HG03159 (cell line): ENCODE measurements around the gene SYCP2L.
"Not testable (repeated sequence)": the region's sequence is repeated elsewhere in the genome, so short reads cannot be mapped to it uniquely, and the experiment has no call there.

Experiments used
- ATAC-seq: cut with Tn5 transposase; IDR thresholded peaks from one replicate; pipeline ENCODE4 v1.9.1; 2021; ENCODE audit warnings: mild to moderate bottlenecking, moderate library complexity; ENCODE audit not compliant: unreplicated experiment

The SYCP2L gene

DNA sequence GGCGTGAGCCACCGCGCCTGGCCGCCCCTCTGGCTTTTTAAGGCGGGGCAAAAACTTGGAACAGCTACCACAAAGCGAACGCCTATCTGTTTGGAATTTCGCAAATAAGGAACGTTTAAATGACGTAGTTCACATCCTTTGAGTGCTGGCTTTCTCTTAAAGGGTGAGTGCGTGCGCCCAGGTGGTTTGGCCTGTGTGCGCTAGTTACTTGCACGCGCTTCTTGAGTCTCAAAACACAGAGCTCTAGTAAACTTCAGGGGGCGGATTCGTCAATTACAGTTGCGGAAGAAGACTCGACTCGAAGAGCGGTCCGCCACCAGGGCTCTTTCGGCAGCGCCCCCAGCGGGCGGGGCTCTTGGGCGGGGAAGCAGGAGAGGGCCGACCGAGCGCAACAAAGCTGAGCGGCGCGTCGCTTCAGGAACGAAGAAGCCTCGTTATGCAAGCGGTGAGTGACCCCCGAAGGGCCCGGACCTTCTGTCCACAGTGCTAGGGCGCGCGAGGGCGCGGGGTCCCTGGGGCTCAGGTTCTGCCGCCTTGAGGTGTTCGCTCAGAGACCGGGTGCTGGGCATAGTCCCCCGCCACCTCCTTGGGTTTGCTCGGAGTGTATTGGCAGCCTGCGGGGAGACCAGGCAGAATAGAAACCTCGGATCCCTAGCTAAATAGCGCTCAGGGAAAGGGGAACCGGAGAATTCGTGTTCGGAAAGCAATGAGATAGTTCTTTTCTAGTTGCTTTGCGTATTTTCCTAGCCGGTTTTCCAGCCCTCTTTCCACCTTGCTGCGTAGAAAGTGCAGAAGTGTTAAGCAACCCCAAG is at the start of gene SYCP2L:
SYCP2L (plus strand) TSS at position 362 of the 812 bp plus-strand sequence; CDS start at position 437, 75 bp downstream.
- ATAC-seq: peak; percentile 63

GRCh38 chr6:10837622-10837994 is 49.2 kb upstream of the SYCP2L start:
- no peak for ATAC-seq

GRCh38 chr6:10837995-10838793 is 48.7 kb upstream of the SYCP2L start, which contains the start of gene MAK:
Gene MAK (minus strand): TSS chr6:10838539. CDS start chr6:10830648, 7,891 bp downstream.
- ATAC-seq: peak; percentile 78

GRCh38 chr6:10838794-10839333 is 48.0 kb upstream of the SYCP2L start:
- ATAC-seq: peak; percentile 69

DNA sequence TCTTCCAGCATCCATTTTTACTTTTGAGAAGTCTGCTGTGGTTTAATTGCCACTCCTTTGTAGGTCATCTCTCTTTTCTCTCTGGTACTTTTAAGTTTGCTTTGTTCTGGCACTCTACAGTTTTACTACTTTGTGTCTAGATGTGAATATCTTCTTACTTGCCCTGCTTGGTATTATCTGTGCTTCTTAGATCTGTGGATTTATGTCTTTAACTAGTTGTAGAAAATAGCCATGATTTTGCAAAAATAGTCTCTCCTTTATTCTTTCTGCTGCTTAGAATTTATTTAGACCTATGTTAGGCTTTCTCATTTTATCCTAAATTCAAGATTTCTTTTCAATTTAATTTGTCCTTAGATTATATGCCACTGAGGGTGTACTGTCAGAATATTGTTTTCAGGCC is 43.3 kb upstream of the SYCP2L start:
- ATAC-seq: no peak

- ATAC-seq: no peak
Observed at GRCh38 chr6:10847684-10848083, 39.2 kb upstream of the SYCP2L start.

- no peak for ATAC-seq
Observed at GRCh38 chr6:10849901-10850300, 37.0 kb upstream of the SYCP2L start.

DNA sequence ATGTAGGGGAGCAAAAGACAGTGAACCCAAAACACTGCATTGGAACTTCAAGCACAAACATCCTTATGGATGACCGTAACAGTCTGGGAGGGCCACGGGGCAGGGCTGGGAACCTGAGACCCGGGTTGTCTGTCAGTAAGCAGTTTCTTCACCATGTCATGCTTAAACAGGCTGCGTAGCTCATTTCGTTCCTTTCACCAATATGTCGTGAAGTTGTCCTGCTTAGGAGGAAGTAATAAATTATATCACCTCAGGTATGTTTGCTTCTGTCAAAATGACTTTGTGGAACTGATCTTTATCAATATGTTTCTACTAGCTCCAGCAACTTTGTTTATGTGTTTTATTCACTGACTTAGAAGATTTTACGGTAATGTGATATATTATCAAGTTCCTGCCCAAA is 36.1 kb upstream of the SYCP2L start:
- ATAC-seq: no peak

- no peak for ATAC-seq
Observed at GRCh38 chr6:10852361-10852960, 34.4 kb upstream of the SYCP2L start.

GRCh38 chr6:10853849-10854300 is 33.0 kb upstream of the SYCP2L start:
- not testable (repeated sequence) for ATAC-seq

DNA sequence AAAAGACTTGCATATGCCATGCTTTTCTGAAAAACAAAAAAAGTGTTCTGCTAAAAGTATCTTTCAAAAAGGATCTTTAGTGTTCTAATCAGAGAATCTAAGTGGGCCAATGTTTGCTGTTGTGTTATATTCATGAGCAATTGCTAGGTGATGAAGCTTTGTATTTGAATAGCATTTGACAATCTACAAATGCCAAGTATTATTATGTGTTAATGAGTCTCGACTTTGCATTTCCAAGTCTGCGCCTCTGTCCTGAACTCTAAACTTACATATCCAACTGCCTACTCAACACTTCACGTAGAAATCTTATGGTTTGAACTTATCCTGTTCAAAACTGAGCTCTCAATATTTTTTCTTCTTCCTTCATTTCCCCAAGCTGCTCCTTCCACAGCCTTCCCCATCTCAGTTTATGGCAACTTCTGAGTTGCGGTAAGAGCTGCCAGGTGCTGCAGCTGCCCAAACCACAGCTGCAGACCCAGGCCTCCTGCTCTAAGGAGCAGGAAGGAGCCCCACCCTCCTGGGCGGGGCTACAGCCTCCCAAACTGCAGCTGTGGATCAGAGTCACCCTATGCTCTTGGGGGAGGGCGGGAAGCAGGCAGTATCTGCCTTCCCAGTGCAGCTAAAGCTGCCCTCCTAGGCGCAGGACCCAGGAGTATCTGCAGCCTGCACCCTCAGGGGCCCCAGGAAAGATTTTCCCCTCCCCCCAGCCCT is 31.8 kb upstream of the SYCP2L start:
- ATAC-seq: no peak

DNA sequence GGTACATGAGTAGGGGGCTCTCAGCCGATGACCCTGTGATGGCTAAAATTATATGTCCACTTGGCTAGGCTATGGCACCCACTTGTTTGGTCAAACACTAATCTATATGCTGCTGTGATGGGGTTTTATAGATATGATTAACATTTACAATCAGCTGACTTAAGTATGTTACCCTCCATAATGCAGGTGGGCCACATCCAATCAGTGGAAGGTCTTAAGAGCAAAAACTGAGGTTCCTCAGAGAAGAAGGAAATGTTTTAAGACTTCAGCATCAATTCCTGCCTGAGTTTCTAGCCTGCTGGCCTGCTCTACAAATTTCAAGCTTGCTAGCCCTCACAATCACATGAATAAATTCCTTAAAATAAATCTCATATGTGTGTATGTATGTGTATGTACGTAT is 29.6 kb upstream of the SYCP2L start:
- ATAC-seq: no peak

DNA sequence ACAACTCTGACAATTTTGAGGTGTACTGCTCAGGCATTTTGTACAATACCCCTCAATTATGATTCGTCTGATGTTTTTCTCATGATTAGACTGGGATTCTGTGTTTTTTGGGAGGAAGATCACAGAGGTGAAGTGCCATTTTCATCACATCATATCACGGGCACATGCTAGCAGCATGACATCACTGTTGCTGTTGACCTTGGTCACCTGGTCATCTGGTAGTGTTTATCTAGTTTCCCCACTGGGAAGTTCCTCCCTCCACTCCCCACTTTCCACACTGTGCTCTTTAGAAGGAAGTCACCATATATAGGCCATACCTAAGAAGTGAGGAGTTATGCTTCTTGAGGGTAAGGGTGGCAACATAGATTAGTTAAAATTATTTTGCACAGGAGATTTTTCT is 25.8 kb upstream of the SYCP2L start:
- ATAC-seq: no peak

DNA sequence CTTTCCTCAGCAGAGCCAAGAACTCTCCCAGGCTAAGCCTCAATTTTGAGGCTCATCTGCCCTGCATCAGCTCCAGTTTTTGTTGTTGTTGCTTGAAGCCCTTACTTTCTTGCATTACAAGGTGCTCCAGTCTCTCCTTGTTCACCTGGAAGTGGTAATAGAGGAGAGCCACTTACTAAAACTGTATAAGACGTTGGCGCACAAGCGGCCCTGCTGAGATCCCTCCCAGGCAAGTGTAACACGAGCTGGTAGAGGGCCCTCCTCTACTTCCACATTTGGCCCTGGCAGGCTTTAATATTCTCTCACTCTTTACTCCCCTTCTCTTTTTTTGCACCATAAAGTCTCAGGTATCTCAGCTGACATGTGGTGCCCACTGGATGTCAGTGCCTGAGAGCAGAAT is 24.5 kb upstream of the SYCP2L start:
- no peak for ATAC-seq

- ATAC-seq: not testable (repeated sequence)
Observed at GRCh38 chr6:10863031-10863430, 23.8 kb upstream of the SYCP2L start.

DNA sequence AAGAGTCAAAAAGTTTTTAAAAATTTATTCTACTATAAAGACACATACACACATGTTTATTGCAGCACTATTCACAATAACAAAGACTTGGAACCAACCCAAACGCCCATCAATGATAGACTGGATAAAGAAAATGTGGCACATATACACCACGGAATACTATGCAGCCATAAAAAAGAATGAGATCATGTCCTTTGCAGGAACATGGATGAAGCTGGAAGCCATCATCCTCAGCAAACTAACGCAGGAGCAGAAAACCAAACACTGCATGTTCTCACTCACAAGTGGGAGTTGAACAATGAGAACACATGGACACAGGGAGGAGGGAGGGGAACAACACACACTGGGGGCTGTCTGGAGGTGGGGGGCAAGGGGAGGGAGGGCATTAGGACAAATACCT is 20.1 kb upstream of the SYCP2L start:
- not testable (repeated sequence) for ATAC-seq

- ATAC-seq: no peak
Observed at GRCh38 chr6:10867952-10868351, 18.9 kb upstream of the SYCP2L start.

DNA sequence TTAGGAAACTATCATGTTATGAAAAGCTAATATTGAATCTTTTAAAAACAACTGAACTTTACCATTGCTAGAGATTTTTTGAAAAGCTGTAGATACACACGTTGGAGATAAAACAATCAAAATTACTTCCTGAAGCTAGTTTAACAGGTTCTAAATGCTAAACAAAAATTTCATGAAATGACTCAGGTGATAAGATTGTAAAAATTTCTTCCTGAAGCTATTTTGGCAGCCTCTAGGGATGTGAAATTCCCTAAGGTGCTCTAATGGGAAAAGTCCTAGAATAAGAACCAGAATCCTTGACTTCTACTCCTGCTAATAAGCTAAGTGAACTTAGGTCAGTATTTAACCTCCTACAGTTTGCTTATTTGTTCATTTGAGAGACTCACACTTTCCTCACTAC is 13.5 kb upstream of the SYCP2L start:
- no peak for ATAC-seq

DNA sequence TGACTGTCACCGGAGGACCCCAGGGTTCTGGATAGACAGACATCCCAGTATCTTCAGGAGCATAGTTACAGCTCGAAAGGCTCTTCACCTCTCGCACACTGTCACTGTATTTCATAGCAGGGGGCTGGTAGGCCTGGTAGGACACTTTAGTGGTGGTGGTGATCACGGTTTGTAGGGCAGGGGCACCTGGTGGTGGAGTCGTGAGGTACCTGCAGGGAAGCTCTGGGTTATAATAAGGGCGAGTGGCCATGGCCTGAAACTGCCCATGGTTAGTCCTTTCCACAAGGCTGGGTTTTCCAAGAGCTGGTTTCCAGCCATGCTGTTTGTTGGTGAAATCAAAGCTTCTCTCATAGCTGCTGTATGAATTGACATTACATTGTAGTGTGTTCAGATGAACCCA is 12.6 kb upstream of the SYCP2L start:
- no peak for ATAC-seq

DNA sequence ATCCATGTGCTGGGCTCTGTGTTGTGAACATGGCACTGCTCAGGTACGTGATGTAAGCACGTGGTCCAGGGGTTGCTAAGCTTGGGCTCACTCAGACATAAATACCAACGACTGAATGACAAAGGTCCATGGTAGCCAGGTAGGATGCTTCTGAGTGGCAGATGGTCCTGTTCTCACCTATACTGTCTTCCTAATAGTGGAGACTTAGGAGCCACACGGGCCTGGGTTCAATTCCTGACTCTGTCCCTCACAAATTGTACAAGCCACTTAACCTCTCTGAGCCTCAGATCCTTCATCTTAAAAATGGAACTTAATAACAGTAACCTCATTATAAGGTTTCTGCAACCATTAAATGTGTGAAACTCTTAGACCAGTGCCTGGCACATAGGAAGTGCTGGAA is 11.8 kb upstream of the SYCP2L start:
- ATAC-seq: no peak

DNA sequence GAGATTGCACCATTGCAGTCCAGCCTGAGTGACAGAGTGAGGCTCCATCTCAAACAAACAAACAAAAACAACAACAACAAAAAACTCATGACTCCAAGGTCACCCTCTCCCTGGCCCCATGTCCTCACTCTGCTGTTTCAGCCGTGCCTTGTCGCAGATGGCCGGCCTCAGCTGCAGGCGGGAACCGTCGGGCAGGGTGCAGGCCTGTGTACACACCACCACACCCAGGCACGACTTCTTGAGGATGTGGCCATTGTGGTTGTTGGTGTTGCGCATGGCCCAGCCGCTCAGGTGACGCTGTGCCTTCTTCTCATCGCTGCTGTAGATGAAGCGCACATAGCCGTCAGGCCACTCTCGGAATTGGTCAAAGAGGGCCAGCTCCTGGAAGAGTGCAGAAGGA is 9.8 kb upstream of the SYCP2L start:
- ATAC-seq: no peak
